H1 (cell line): ENCODE results near the gene KCND3. TPM values are rescaled to one million over a fixed set of nuclear protein-coding genes. Genes with fewer than 3 reads are reported as not detected.
A peak's percentile ranks its signal among the peaks of the same experiment; 100 is the strongest.

Experiments used
- CTCF ChIA-PET: fragments of 300-600 bp; sonication (Branson Sonifier 250); formaldehyde crosslinking; loops from one replicate; lab custom pipeline; 2021; ENCODE audit not compliant: partially characterized antibody; lab: Charles Lee
- POLR2A ChIA-PET: fragments of 300-600 bp; sonication (Branson Sonifier 250); formaldehyde crosslinking; loops from one replicate; lab custom pipeline; 2021; ENCODE audit warnings: inconsistent platforms; ENCODE audit not compliant: partially characterized antibody; lab: Charles Lee
- DNase-seq, 2 experiments: peaks; one replicate each; pipeline versions ENCODE4 v3.0.0 to v3.0.0-alpha.2; 2010 to 2022; ENCODE audit warnings: low spot score in 2 of 2, low read depth in 1 of 2, mixed read lengths in 1 of 2
- FAIRE-seq: peaks from 2 replicates; lab custom pipeline; 2011; peaks lifted over from hg19 to GRCh38; lab: Jason Lieb, UNC
- H2AFZ ChIP-seq: 2 replicates; pipeline ENCODE4 v1.8.1; 2012; ENCODE audit warnings: low read length, inconsistent platforms
- H2AK5ac ChIP-seq: 2 replicates; pipeline ENCODE4 v1.6.1; 2013; ENCODE audit warnings: low read depth, low read length
- H2BK120ac ChIP-seq: replicated peaks from 2 replicates; pipeline ENCODE3; 2013; ENCODE audit warnings: low read depth, low read length, inconsistent platforms
- H2BK12ac ChIP-seq: 2 replicates; pipeline ENCODE4 v1.6.1; 2013; ENCODE audit warnings: low read depth, low read length
- H2BK15ac ChIP-seq: 2 replicates; pipeline ENCODE4 v1.6.1; 2013; ENCODE audit warnings: low read length
- H2BK20ac ChIP-seq: 2 replicates; pipeline ENCODE4 v1.6.1; 2013; ENCODE audit warnings: low read length
- H2BK5ac ChIP-seq: 2 replicates; pipeline ENCODE4 v1.6.1; 2013; ENCODE audit warnings: low read depth, low read length
- H3K14ac ChIP-seq: 2 replicates; pipeline ENCODE4 v1.6.1; 2013; ENCODE audit warnings: inconsistent platforms; ENCODE audit not compliant: insufficient read length
- H3K18ac ChIP-seq: 2 replicates; pipeline ENCODE4 v1.6.1; 2013; ENCODE audit warnings: low read length; ENCODE audit errors: extremely low read depth
- H3K23ac ChIP-seq: 2 replicates; pipeline ENCODE4 v1.6.1; 2013; ENCODE audit warnings: inconsistent platforms; ENCODE audit not compliant: insufficient read length
- H3K23me2 ChIP-seq: 2 replicates; pipeline ENCODE4 v1.6.1; 2013; ENCODE audit warnings: low read depth, low read length
- H3K27ac ChIP-seq: 2 replicates; pipeline ENCODE4 v1.6.1; 2011; ENCODE audit warnings: low read depth, low read length, inconsistent platforms
- H3K27me3 ChIP-seq, 4 experiments: replicated peaks in 1 of 4; 1 replicate in 1 of 4; 2 replicates in 3 of 4; pipeline versions ENCODE4 v1.6.1 to v1.8.1; 2011 to 2013; ENCODE audit warnings: low read length in 3 of 4, mild to moderate bottlenecking in 3 of 4, inconsistent platforms in 2 of 4, mixed read lengths in 2 of 4, moderate library complexity in 1 of 4; ENCODE audit not compliant: control insufficient read depth in 3 of 4, insufficient read depth in 3 of 4; ENCODE audit errors: extremely low read depth in 1 of 4
- H3K36me3 ChIP-seq, 4 experiments: 2 replicates each; pipeline versions ENCODE4 v1.6.1 to v1.8.1; 2011 to 2013; ENCODE audit warnings: mild to moderate bottlenecking in 4 of 4, low read length in 3 of 4, moderate library complexity in 2 of 4, control low read depth in 1 of 4, inconsistent platforms in 1 of 4; ENCODE audit not compliant: insufficient read depth in 4 of 4, control insufficient read depth in 2 of 4
- H3K4ac ChIP-seq: replicated peaks from 2 replicates; pipeline ENCODE3; 2013; ENCODE audit warnings: low read length, low read depth, mixed read lengths, inconsistent platforms; ENCODE audit not compliant: insufficient read length
- H3K4me1 ChIP-seq, 4 experiments: replicated peaks in 1 of 4; 1 replicate in 1 of 4; 2 replicates in 3 of 4; pipeline versions ENCODE4 v1.6.1 to v1.8.1; 2011 to 2013; ENCODE audit warnings: low read length in 3 of 4, inconsistent platforms in 2 of 4, mixed read lengths in 1 of 4; ENCODE audit not compliant: insufficient read depth in 4 of 4, control insufficient read depth in 3 of 4
- H3K4me2 ChIP-seq, 2 experiments: 2 replicates each; pipeline versions ENCODE4 v1.6.1 to v1.8.1; 2011 to 2013; ENCODE audit warnings: low read depth in 2 of 2, low read length in 2 of 2, control low read depth in 1 of 2, inconsistent platforms in 1 of 2, mild to moderate bottlenecking in 1 of 2; ENCODE audit not compliant: insufficient read depth in 1 of 2
- H3K4me3 ChIP-seq, 4 experiments: fragments of 200-600, 300-600 bp in 1 of 4; sonication (generic), shearing (Covaris generic), sonication (Bioruptor Twin) in 1 of 4; 2 replicates each; pipeline versions ENCODE4 v1.5.1 to v1.8.1; 2011 to 2016; ENCODE audit warnings: low read length in 4 of 4, low read depth in 3 of 4, control low read depth in 2 of 4, inconsistent platforms in 2 of 4, mild to moderate bottlenecking in 2 of 4, mixed read lengths in 1 of 4, moderate library complexity in 1 of 4; ENCODE audit not compliant: insufficient read depth in 2 of 4; ENCODE audit errors: extremely low read depth in 1 of 4
- H3K56ac ChIP-seq: replicated peaks from 2 replicates; pipeline ENCODE3; 2013; ENCODE audit warnings: low read depth, mild to moderate bottlenecking, mixed read lengths, low read length, inconsistent platforms; ENCODE audit not compliant: insufficient read length
- H3K79me1 ChIP-seq: 2 replicates; pipeline ENCODE4 v1.6.1; 2013; ENCODE audit warnings: low read depth, low read length, control low read depth
- H3K79me2 ChIP-seq, 2 experiments: 2 replicates each; pipeline versions ENCODE4 v1.6.1 to v1.8.1; 2012 to 2013; ENCODE audit warnings: low read length in 2 of 2, mild to moderate bottlenecking in 2 of 2, inconsistent platforms in 1 of 2; ENCODE audit not compliant: insufficient read depth in 2 of 2, control insufficient read depth in 1 of 2
- H3K9ac ChIP-seq, 4 experiments: replicated peaks in 1 of 4; 1 replicate in 1 of 4; 2 replicates in 3 of 4; pipeline versions ENCODE4 v1.6.1 to v1.8.1; 2011 to 2013; ENCODE audit warnings: low read depth in 3 of 4, low read length in 3 of 4, control low read depth in 2 of 4, mild to moderate bottlenecking in 2 of 4, moderate library complexity in 2 of 4, inconsistent platforms in 1 of 4; ENCODE audit errors: extremely low read depth in 1 of 4
- H3K9me3 ChIP-seq, 2 experiments: 2 replicates each; pipeline versions ENCODE4 v1.6.1 to v1.8.1; 2012 to 2013; ENCODE audit warnings: mild to moderate bottlenecking in 2 of 2, moderate library complexity in 2 of 2, control low read depth in 1 of 2, inconsistent platforms in 1 of 2, low read depth in 1 of 2, low read length in 1 of 2, mixed read lengths in 1 of 2; ENCODE audit not compliant: insufficient read depth in 2 of 2
- H4K20me1 ChIP-seq, 2 experiments: replicated peaks in 1 of 2; 2 replicates each; pipeline versions ENCODE3 to v1.8.1; 2011 to 2013; ENCODE audit warnings: inconsistent platforms in 2 of 2, low read length in 2 of 2, mild to moderate bottlenecking in 1 of 2; ENCODE audit not compliant: insufficient read depth in 2 of 2, control insufficient read depth in 1 of 2
- H4K5ac ChIP-seq: 2 replicates; pipeline ENCODE4 v1.6.1; 2013; ENCODE audit warnings: low read length, low read depth, mixed read lengths, inconsistent platforms; ENCODE audit not compliant: insufficient read length
- H4K8ac ChIP-seq: 2 replicates; pipeline ENCODE4 v1.8.0; 2013; ENCODE audit warnings: mild to moderate bottlenecking, moderate library complexity, low read length, inconsistent platforms; ENCODE audit not compliant: insufficient read depth; ENCODE audit errors: extremely low read depth
- H4K91ac ChIP-seq: replicated peaks from 2 replicates; pipeline ENCODE3; 2013; ENCODE audit warnings: low read length, mixed read lengths, inconsistent platforms; ENCODE audit not compliant: insufficient read length
- ASH2L ChIP-seq: fragments of 200-600, 300-600 bp; sonication (generic); IDR thresholded peaks from one replicate; pipeline ENCODE4 v1.7.1; 2017; ENCODE audit warnings: low read length
- BCL11A ChIP-seq, 2 experiments: IDR thresholded peaks; one replicate each; pipeline ENCODE4 v1.6.1; 2011; ENCODE audit warnings: low read depth in 2 of 2, low read length in 2 of 2, mild to moderate bottlenecking in 2 of 2
- CBX8 ChIP-seq: fragments of 300-800, 300-1000 bp; sonication (generic); IDR thresholded peaks from 2 replicates; pipeline ENCODE4 v1.7.1; 2016; ENCODE audit warnings: low read depth, low read length, borderline replicate concordance
- EP300 ChIP-seq, 2 experiments: IDR thresholded peaks; 1 replicate in 1 of 2; 2 replicates in 1 of 2; pipeline ENCODE4 v1.6.1; 2011 to 2012; ENCODE audit warnings: low read depth in 2 of 2, low read length in 2 of 2, mild to moderate bottlenecking in 2 of 2, borderline replicate concordance in 1 of 2, inconsistent platforms in 1 of 2, moderate library complexity in 1 of 2
- GABPA ChIP-seq: IDR thresholded peaks from 2 replicates; pipeline ENCODE4 v1.6.1; 2011; ENCODE audit warnings: mild to moderate bottlenecking, low read length, moderate library complexity, borderline replicate concordance; ENCODE audit not compliant: insufficient read depth
- RXRA ChIP-seq: IDR thresholded peaks from 2 replicates; pipeline ENCODE4 v1.6.1; 2011; ENCODE audit warnings: low read depth, mild to moderate bottlenecking, low read length, moderate library complexity; ENCODE audit not compliant: insufficient read depth
- SUZ12 ChIP-seq: fragments of 200-600 bp; sonication (generic); IDR thresholded peaks from 2 replicates; pipeline ENCODE4 v1.6.1; 2012; ENCODE audit warnings: mild to moderate bottlenecking, inconsistent platforms, low read length, moderate library complexity, mixed read lengths
- WGBS, 2 experiments: shearing (Covaris generic) in 1 of 2; methylation state at CpG; one replicate each; pipeline versions ENCODE4 v1.1.6 to v1.1.7; 2013 to 2015; ENCODE audit warnings: low lambda C conversion rate in 2 of 2, mixed read lengths in 2 of 2, inconsistent platforms in 1 of 2, low coverage in 1 of 2, missing lambda C conversion rate in 1 of 2; ENCODE audit not compliant: insufficient replicate concordance in 2 of 2, insufficient coverage in 1 of 2, insufficient read length in 1 of 2; ENCODE audit errors: extremely low coverage in 1 of 2, missing lambda C conversion rate in 1 of 2; 5-methylcytosine and 5-hydroxymethylcytosine counted together
- polyA plus RNA-seq, 7 experiments: library from polyadenylated mRNA; depleted of rRNA in 3 of 7; stranded (reverse) in 5 of 7; unstranded in 2 of 7; fragments of >200 nt in 5 of 7; fragments of 200-250 nt in 2 of 7; gene quantifications; 1 replicate in 5 of 7; 2 replicates in 1 of 7; 4 replicates in 1 of 7; pipeline versions ENCODE4 v1.2.1 to v1.2.3, GENCODE V29; 2011 to 2013; ENCODE audit warnings: missing spikeins in 2 of 7, mixed read lengths in 2 of 7
- total RNA-seq: library from RNA; stranded (reverse); fragmentation: NEBNext Ultra II Directional; extraction: Animal tissue kit (Norgen Biotek cat#: 25700); gene quantifications from 2 replicates; pipeline ENCODE4 v1.2.1, GENCODE V29; 2021
- TF ChIP-seq, protein P1 (sequence below), 3 experiments: IDR thresholded peaks; 1 replicate in 2 of 3; 2 replicates in 1 of 3; pipeline versions ENCODE4 v1.5.1 to v1.6.1; 2011; ENCODE audit warnings: low read length in 3 of 3, mild to moderate bottlenecking in 3 of 3, inconsistent platforms in 2 of 3, low read depth in 1 of 3, moderate library complexity in 1 of 3; ENCODE audit not compliant: insufficient read depth in 1 of 3; ENCODE audit errors: control extremely low read depth in 1 of 3

KCND3 gene
- total and polyA plus RNA-seq, 2 of the 8 experiments (the other 6 are each of a cell fraction or from before 2014, with no cell fraction given): 0.14 to 0.48 TPM

DNA sequence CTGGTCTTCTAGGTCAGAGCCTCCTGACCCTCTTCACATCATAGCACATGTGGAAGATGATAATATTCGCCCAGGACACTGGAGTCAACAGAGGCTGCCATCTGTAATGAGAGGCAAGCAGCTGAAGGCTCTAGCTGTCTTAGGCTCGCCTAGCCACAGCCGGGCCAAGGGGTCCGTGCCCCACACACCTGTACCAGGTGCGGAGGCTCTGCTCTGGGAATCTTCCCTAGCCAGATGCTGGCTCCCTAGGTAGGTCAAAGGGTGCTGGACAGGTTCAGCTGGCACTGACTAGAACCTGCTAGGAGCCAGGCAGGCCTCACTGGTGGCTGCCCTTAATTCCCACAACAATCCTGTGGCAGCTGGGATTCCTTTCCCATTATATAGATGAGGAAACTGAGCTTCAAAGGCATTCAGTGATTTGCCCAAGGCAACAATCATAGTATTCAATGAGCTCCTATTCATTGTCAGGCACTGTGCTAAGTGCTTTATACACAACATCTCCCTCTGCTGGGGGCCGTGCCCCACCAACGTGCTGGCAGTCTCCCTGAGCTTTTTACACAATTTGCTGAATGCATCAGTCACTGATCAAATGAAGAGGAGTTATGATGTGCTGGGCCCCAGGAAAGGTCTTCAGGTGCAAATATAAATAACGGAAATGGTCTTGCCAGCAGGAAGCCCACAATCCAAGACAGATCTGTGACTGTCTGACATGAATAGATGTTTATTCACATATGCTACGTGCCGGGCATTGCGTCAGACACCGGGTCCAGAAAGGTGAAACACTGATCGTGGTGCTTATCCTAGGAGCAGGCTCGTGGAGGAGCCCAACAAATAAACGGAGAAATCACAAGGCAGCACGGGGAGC, 175.8 kb downstream of the KCND3 start:
- DNase-seq: no peak
- 79% methylated on average over 16 of the region's 16 CpGs; no CpG with 5 or more reads in 1 of the 2 experiments for WGBS, 2 experiments
- CTCF ChIA-PET: interaction anchor here (0.7 to 2.2 kb wide), 7 partner anchors 11 to 608 kb away, joined by 3 to 10 read pairs (median 3); no protein-coding TSS in a partner anchor
- no peak for TF ChIP-seq GABPA
- TF ChIP-seq SUZ12: no peak
- no peak for TF ChIP-seq EP300 (IDR thresholded peaks at IDR 0.05; ENCODE audit: borderline replicate concordance in 1 of 2, low read depth in 2 of 2, low read length in 2 of 2)
- no peak for TF ChIP-seq BCL11A (IDR thresholded peaks at IDR 0.05; ENCODE audit: low read depth in 2 of 2, low read length in 2 of 2)
- TF ChIP-seq CBX8: no peak
- no peak for TF ChIP-seq RXRA
- TF ChIP-seq, protein P1, sequence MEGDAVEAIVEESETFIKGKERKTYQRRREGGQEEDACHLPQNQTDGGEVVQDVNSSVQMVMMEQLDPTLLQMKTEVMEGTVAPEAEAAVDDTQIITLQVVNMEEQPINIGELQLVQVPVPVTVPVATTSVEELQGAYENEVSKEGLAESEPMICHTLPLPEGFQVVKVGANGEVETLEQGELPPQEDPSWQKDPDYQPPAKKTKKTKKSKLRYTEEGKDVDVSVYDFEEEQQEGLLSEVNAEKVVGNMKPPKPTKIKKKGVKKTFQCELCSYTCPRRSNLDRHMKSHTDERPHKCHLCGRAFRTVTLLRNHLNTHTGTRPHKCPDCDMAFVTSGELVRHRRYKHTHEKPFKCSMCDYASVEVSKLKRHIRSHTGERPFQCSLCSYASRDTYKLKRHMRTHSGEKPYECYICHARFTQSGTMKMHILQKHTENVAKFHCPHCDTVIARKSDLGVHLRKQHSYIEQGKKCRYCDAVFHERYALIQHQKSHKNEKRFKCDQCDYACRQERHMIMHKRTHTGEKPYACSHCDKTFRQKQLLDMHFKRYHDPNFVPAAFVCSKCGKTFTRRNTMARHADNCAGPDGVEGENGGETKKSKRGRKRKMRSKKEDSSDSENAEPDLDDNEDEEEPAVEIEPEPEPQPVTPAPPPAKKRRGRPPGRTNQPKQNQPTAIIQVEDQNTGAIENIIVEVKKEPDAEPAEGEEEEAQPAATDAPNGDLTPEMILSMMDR (IDR thresholded peaks at IDR 0.05; ENCODE audit: control extremely low read depth in 1 of 3, insufficient read depth in 1 of 3, low read depth in 1 of 3, low read length in 3 of 3): peak; percentile 10 to 36 (median 11); a peak in 3 of 4 replicates
- no peak for TF ChIP-seq ASH2L

More for the DNA sequence above, 175.8 kb downstream of the KCND3 start:
- POLR2A ChIA-PET: no interaction called here
- H3K23ac ChIP-seq: no peak overlapping the region
- H2BK120ac ChIP-seq: no peak overlapping the region
- no peaks in the 10 kb centered on the region for H3K4me1 ChIP-seq
- no peak overlapping the region for H2BK12ac ChIP-seq
- H3K79me1 ChIP-seq: no peaks in the 10 kb centered on the region
- no peak overlapping the region for H3K27ac ChIP-seq
- no peak overlapping the region for H3K14ac ChIP-seq
- no peak overlapping the region for H3K4ac ChIP-seq
- H3K9ac ChIP-seq: no peak overlapping the region
- FAIRE-seq: no peak
- H2BK15ac ChIP-seq: no peak overlapping the region
- no peak overlapping the region for H3K18ac ChIP-seq
- H3K56ac ChIP-seq: no peak overlapping the region
- H4K91ac ChIP-seq: no peak overlapping the region
- no peaks in the 10 kb centered on the region for H3K79me2 ChIP-seq
- no peaks in the 10 kb centered on the region for H4K20me1 ChIP-seq
- H2AK5ac ChIP-seq: no peak overlapping the region
- no peak overlapping the region for H4K5ac ChIP-seq
- no peaks in the 10 kb centered on the region for H3K23me2 ChIP-seq
- no peak overlapping the region for H3K4me2 ChIP-seq
- H4K8ac ChIP-seq: no peak overlapping the region
- H2AFZ ChIP-seq: no peak overlapping the region
- H3K36me3 ChIP-seq: no peaks in the 10 kb centered on the region
- H3K27me3 ChIP-seq: no peaks in the 10 kb centered on the region
- H2BK5ac ChIP-seq: no peak overlapping the region
- no peaks in the 10 kb centered on the region for H3K9me3 ChIP-seq
- H3K4me3 ChIP-seq: no peak overlapping the region
- H2BK20ac ChIP-seq: no peak overlapping the region
